Cerebellar cortex (tissue), 1 donor: Measurements from ENCODE around the gene EIPR1.

Experiments used
- DNase-seq: peaks from one replicate; pipeline ENCODE4 v3.0.0-alpha.2; 2015; ENCODE audit warnings: low spot score

Gene EIPR1

GRCh38 chr2:3246928-3247714 lies 130.5 kb downstream of the EIPR1 start:
- DNase-seq, result no peak

GRCh38 chr2:3246406-3246805 lies 131.2 kb downstream of the EIPR1 start:
- no peak for DNase-seq

GRCh38 chr2:3244486-3244885 lies 133.1 kb downstream of the EIPR1 start:
- no peak for DNase-seq

GRCh38 chr2:3243804-3244203 lies 133.8 kb downstream of the EIPR1 start:
- no peak for DNase-seq

- no peak for DNase-seq
Observed at GRCh38 chr2:3242747-3243369, 134.8 kb downstream of the EIPR1 start.

- no peak for DNase-seq
Observed at GRCh38 chr2:3241971-3242746, 135.5 kb downstream of the EIPR1 start.

- no peak for DNase-seq
Observed at GRCh38 chr2:3238951-3239841, 138.4 kb downstream of the EIPR1 start.

GRCh38 chr2:3236300-3237045 lies 141.1 kb downstream of the EIPR1 start:
- no peak for DNase-seq

GRCh38 chr2:3233877-3234276 lies 143.7 kb downstream of the EIPR1 start:
- no peak for DNase-seq

GRCh38 chr2:3229221-3229620 lies 148.4 kb downstream of the EIPR1 start:
- DNase-seq, result no peak

GRCh38 chr2:3224681-3225080 lies 152.9 kb downstream of the EIPR1 start:
- no peak for DNase-seq

- no peak for DNase-seq
Observed at GRCh38 chr2:3223080-3223923, 154.3 kb downstream of the EIPR1 start.

GRCh38 chr2:3222636-3223035 lies 155.0 kb downstream of the EIPR1 start:
- no peak for DNase-seq

- DNase-seq, result no peak
Observed at GRCh38 chr2:3219536-3219935, 158.1 kb downstream of the EIPR1 start.

GRCh38 chr2:3217646-3218045 lies 160.0 kb downstream of the EIPR1 start:
- no peak for DNase-seq

GRCh38 chr2:3216841-3217495 lies 160.7 kb downstream of the EIPR1 start:
- no peak for DNase-seq

- no peak for DNase-seq
Observed at GRCh38 chr2:3214806-3215404, 162.7 kb downstream of the EIPR1 start.

GRCh38 chr2:3214065-3214464 lies 163.6 kb downstream of the EIPR1 start:
- DNase-seq, result no peak

- no peak for DNase-seq
Observed at GRCh38 chr2:3212984-3213383, 164.6 kb downstream of the EIPR1 start.

GRCh38 chr2:3212061-3212362 lies 165.6 kb downstream of the EIPR1 start:
- no peak for DNase-seq
